Limb (tissue), 2 donors: ENCODE measurements around the gene DAGLA.
"Not testable (repeated sequence)": the region's sequence is repeated elsewhere in the genome, so short reads cannot be mapped to it uniquely, and the experiment has no call there.

Experiments
- DNase-seq, 2 donors: peaks; one replicate each; pipeline ENCODE4 v3.0.0-alpha.2; 2016; ENCODE audit errors: extremely low spot score in 2 of 2

DAGLA gene

GRCh38 chr11:61679893-61680621 lies at the start of gene DAGLA:
Gene DAGLA (plus strand): TSS chr11:61680391. CDS start chr11:61720156, 39,765 bp downstream.
- DNase-seq = peak; percentile 58 to 91

- no peak for DNase-seq
Measured at GRCh38 chr11:61632096-61632495, 48.1 kb upstream of the DAGLA start.

GRCh38 chr11:61635304-61635703 lies 44.9 kb upstream of the DAGLA start:
- no peak for DNase-seq

GRCh38 chr11:61635787-61636186 lies 44.4 kb upstream of the DAGLA start:
- DNase-seq = no peak

GRCh38 chr11:61636676-61637075 lies 43.5 kb upstream of the DAGLA start:
- no peak for DNase-seq

GRCh38 chr11:61637277-61637676 lies 42.9 kb upstream of the DAGLA start:
- no peak for DNase-seq

GRCh38 chr11:61639816-61640443 lies 40.3 kb upstream of the DAGLA start:
- DNase-seq = no peak

- DNase-seq = no peak
Measured at GRCh38 chr11:61642162-61642561, 38.0 kb upstream of the DAGLA start.

GRCh38 chr11:61645179-61645868 lies 34.9 kb upstream of the DAGLA start:
- no peak for DNase-seq

GRCh38 chr11:61647529-61647928 lies 32.7 kb upstream of the DAGLA start:
- DNase-seq = no peak

- peak; percentile 67 for DNase-seq
Measured at GRCh38 chr11:61650781-61651571, 29.2 kb upstream of the DAGLA start.

GRCh38 chr11:61652135-61652534 lies 28.1 kb upstream of the DAGLA start:
- DNase-seq = no peak

GRCh38 chr11:61654397-61654829 lies 25.8 kb upstream of the DAGLA start:
- no peak for DNase-seq

GRCh38 chr11:61655266-61656159 lies 24.7 kb upstream of the DAGLA start:
- not testable (repeated sequence) for DNase-seq

- no peak for DNase-seq
Measured at GRCh38 chr11:61656347-61657077, 23.7 kb upstream of the DAGLA start.

- DNase-seq = no peak
Measured at GRCh38 chr11:61657566-61658290, 22.5 kb upstream of the DAGLA start.

GRCh38 chr11:61659413-61660196 lies 20.6 kb upstream of the DAGLA start:
- no peak for DNase-seq

GRCh38 chr11:61660997-61661396 lies 19.2 kb upstream of the DAGLA start:
- not testable (repeated sequence) for DNase-seq
